Astrocyte of the cerebellum (primary cell): ENCODE data around the gene GATB.

Source experiments
- DNase-seq: peaks from one replicate; pipeline ENCODE4 v3.0.0-alpha.2; 2011; ENCODE audit warnings: low read depth
- H3K4me3 ChIP-seq: 2 replicates; pipeline ENCODE4 v1.5.1; 2011; ENCODE audit warnings: mild to moderate bottlenecking, low read depth, low read length, moderate library complexity
- CTCF ChIP-seq: IDR thresholded peaks from 2 replicates; pipeline ENCODE4 v1.5.1; 2012; ENCODE audit warnings: low read length, low read depth, moderate library complexity, mild to moderate bottlenecking; ENCODE audit errors: missing control alignments
- in situ Hi-C: cut with HindIII; loops from 2 replicates; pipeline ENCODE4 v1.10.0; 2017; ENCODE audit warnings: low sequenced_read_pairs

Gene GATB

GRCh38 chr4:151659601-151660364, 101.0 kb downstream of the GATB start:
- no peak overlapping the region for H3K4me3 ChIP-seq
- DNase-seq, result peak; percentile 31
- TF ChIP-seq CTCF, result no peak
- in situ Hi-C loops, result no loop called here

GRCh38 chr4:151658959-151659600, 101.7 kb downstream of the GATB start:
- no peak for DNase-seq
- in situ Hi-C loops, result no loop called here

GRCh38 chr4:151657896-151658295, 102.9 kb downstream of the GATB start:
- no peak for DNase-seq
- no peak overlapping the region for H3K4me3 ChIP-seq
- in situ Hi-C loops, result no loop called here
- TF ChIP-seq CTCF, result no peak

More at GRCh38 chr4:151658959-151659600, 101.7 kb downstream of the GATB start:
- H3K4me3 ChIP-seq, result no peak overlapping the region
- TF ChIP-seq CTCF, result no peak

- no peak for TF ChIP-seq CTCF
- in situ Hi-C loops, result no loop called here
- H3K4me3 ChIP-seq, result no peak overlapping the region
Observed at GRCh38 chr4:151656058-151656457, 104.7 kb downstream of the GATB start.

GRCh38 chr4:151653548-151653918, 107.3 kb downstream of the GATB start:
- no peak for TF ChIP-seq CTCF
- in situ Hi-C loops, result no loop called here
- H3K4me3 ChIP-seq, result no peak overlapping the region
- no peak for DNase-seq

More at GRCh38 chr4:151656058-151656457, 104.7 kb downstream of the GATB start:
- no peak for DNase-seq

GRCh38 chr4:151652841-151653547, 107.8 kb downstream of the GATB start:
- H3K4me3 ChIP-seq, result no peak overlapping the region
- no peak for DNase-seq
- no peak for TF ChIP-seq CTCF
- in situ Hi-C loops, result no loop called here
